Fibroblast of pulmonary artery (primary cell): ENCODE data around the gene WARS2.
"Not testable (repeated sequence)": the region's sequence is repeated elsewhere in the genome, so short reads cannot be mapped to it uniquely, and the experiment has no call there.

ENCODE experiments used
- DNase-seq: peaks from one replicate; pipeline ENCODE4 v3.0.0-alpha.2; 2010; ENCODE audit warnings: low read depth
- H3K4me3 ChIP-seq: replicated peaks from 2 replicates; pipeline ENCODE4 v1.5.1; 2011; ENCODE audit warnings: low read depth, mild to moderate bottlenecking, control low read depth, low read length, moderate library complexity
- TF ChIP-seq, protein P1 (sequence below): IDR thresholded peaks from 2 replicates; pipeline ENCODE4 v1.5.1; 2011; ENCODE audit warnings: mild to moderate bottlenecking, control low read depth, low read length, inconsistent platforms; ENCODE audit errors: missing control alignments

The WARS2 gene

DNA sequence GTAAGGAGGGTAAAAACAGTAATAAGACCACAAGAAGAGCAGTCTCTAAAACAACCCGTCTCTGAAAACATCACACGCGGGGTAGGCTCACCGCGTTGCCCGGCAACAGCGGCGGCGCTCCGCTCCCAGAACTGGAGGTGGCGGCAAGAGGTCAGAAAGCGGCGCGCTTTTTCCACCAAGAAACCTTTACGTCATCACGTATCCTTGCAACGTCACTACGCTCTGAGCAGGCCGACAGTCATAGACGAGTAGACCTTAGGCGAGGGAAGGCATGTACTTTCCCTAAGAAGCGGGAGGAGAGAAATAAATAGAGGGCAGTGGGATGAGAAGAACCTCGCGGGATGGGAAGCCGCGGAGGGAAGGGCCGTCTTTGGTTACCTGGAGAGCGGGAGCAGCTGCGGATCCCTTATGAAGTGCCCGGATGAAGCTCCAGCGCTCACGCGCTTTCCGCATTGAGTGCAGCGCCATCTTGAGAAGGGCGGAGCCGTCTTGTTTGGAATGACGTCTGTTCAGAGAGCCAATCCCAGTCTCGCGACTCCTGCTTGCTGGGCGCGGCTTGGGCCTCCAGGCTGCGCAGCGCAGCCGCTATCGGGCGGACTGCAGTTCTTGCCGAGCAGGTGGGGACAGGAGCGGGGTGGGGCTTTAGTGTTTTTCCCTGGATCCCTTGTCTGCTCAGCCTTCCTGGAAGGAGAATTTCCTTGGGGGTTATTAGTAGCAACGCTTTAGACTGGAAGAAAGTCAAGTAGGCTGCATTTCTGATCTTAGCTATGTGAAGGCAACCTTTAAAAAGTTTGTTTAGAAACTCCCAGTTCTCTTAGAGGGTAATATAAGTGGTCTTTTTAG lies at the start of gene WARS2:
TSS of gene WARS2 (minus strand) at position 477 of the 843 bp plus-strand sequence. CDS start at position 468, 9 bp downstream.
- H3K4me3 ChIP-seq = peak within 1 kb of the TSS; percentile 66
- DNase-seq = peak; percentile 99
- TF ChIP-seq, protein P1, sequence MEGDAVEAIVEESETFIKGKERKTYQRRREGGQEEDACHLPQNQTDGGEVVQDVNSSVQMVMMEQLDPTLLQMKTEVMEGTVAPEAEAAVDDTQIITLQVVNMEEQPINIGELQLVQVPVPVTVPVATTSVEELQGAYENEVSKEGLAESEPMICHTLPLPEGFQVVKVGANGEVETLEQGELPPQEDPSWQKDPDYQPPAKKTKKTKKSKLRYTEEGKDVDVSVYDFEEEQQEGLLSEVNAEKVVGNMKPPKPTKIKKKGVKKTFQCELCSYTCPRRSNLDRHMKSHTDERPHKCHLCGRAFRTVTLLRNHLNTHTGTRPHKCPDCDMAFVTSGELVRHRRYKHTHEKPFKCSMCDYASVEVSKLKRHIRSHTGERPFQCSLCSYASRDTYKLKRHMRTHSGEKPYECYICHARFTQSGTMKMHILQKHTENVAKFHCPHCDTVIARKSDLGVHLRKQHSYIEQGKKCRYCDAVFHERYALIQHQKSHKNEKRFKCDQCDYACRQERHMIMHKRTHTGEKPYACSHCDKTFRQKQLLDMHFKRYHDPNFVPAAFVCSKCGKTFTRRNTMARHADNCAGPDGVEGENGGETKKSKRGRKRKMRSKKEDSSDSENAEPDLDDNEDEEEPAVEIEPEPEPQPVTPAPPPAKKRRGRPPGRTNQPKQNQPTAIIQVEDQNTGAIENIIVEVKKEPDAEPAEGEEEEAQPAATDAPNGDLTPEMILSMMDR = no peak

DNA sequence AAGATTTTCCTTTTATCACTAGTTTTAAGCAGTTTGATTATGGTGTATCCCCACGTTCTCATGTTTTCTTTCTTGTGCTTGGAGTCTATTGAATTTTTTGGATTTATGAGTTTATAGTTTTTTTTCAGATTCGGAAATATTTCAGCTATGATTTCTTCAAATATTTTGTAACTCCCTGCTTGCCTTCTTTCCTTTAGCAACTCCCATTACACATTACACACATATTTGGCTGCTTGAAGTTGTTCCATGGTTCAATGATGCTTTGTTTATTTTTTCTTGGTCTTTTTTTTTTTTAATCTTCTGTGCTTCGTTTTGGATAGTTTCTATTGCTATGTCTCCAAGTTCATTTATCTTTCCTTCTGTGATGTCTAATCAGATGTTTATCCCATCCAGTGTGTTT lies 48.5 kb upstream of the WARS2 start:
- TF ChIP-seq, protein P1 = no peak
- DNase-seq = peak; percentile 46
- no peak overlapping the region for H3K4me3 ChIP-seq

DNA sequence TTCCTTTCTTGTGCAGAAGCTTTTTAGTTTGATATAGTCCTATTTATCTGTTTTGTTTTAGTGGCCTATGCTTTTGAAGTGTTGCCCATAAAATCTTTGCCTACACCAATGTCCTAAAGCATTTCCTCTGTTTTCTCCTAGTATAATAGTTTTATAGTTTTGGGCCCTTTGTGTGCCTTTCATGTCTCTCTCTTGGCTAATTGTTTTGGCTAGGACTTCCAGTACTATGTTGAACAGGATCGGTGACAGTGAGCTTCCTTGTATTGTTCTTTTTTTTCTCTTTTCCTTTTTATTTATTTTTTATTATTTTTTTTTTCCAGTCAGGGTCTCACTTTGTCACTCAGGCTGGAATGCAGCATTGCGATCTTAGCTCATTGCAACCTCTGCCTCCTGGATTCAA lies 47.0 kb upstream of the WARS2 start:
- no peak overlapping the region for H3K4me3 ChIP-seq
- TF ChIP-seq, protein P1 = no peak
- DNase-seq = peak; percentile 6

GRCh38 chr1:119186471-119186870 lies 46.0 kb upstream of the WARS2 start:
- no peak for DNase-seq
- TF ChIP-seq, protein P1 = no peak
- H3K4me3 ChIP-seq = no peak overlapping the region

- TF ChIP-seq, protein P1 = no peak
- no peak overlapping the region for H3K4me3 ChIP-seq
- DNase-seq = no peak
Observed at GRCh38 chr1:119184972-119185371, 44.5 kb upstream of the WARS2 start.

GRCh38 chr1:119181218-119181617 lies 40.8 kb upstream of the WARS2 start:
- H3K4me3 ChIP-seq = no peak overlapping the region
- no peak for DNase-seq
- TF ChIP-seq, protein P1 = no peak

DNA sequence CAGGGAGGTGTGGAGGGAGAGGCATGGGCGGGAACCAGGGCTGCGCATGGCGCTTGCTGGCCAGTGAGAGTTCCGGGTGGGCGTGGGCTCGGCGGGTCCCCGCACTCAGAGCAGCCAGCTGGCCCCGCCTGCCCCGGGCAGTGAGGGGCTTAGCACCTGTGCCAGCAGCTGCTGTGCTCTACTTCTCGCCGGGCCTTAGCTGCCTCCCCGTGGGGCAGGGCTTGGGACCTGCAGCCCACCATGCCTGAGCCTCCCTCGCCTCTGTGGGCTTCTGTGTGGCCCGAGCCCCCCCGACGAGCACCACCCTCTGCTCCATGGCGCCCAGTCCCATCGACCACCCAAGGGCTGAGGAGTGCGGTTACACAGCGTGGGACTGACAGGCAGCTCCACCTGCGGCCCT lies 38.6 kb upstream of the WARS2 start:
- DNase-seq = no peak
- TF ChIP-seq, protein P1 = no peak
- H3K4me3 ChIP-seq = no peak overlapping the region

DNA sequence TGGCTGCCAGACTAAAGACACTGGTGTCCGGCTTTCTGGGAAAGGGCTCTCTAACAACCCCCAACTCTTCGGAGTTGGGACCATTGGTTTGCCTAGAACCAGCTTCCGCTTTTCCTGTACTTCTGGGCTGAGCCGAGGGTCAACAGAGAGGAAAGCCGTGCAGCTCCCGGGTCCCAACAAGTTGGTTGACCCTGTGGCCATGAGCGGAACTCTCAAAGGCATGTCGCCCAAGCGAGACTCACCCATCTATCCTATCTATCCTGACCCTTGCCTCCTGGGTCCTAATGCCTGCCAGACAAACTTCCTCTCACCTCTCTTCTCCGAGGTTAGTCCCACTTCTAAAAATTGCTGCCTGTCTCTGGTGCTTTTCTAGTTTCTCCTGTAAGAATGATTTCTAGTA lies 32.5 kb upstream of the WARS2 start:
- DNase-seq, H3K4me3 ChIP-seq: not testable (repeated sequence)

- not testable (repeated sequence) for DNase-seq, H3K4me3 ChIP-seq
Observed at GRCh38 chr1:119171381-119172010, 31.0 kb upstream of the WARS2 start.
